GM21515 (cell line): ENCODE data around the gene POLDIP2.
"Not testable (repeated sequence)": the region's sequence is repeated elsewhere in the genome, so short reads cannot be mapped to it uniquely, and the experiment has no call there.

Source experiments
- ATAC-seq: cut with Tn5 transposase; IDR thresholded peaks from one replicate; pipeline ENCODE4 v1.9.1; 2021; ENCODE audit not compliant: unreplicated experiment

The POLDIP2 gene

GRCh38 chr17:28366605-28367004 lies 9.3 kb upstream of the POLDIP2 start:
- no peak for ATAC-seq

GRCh38 chr17:28365487-28365886 lies 8.2 kb upstream of the POLDIP2 start:
- ATAC-seq = no peak

DNA sequence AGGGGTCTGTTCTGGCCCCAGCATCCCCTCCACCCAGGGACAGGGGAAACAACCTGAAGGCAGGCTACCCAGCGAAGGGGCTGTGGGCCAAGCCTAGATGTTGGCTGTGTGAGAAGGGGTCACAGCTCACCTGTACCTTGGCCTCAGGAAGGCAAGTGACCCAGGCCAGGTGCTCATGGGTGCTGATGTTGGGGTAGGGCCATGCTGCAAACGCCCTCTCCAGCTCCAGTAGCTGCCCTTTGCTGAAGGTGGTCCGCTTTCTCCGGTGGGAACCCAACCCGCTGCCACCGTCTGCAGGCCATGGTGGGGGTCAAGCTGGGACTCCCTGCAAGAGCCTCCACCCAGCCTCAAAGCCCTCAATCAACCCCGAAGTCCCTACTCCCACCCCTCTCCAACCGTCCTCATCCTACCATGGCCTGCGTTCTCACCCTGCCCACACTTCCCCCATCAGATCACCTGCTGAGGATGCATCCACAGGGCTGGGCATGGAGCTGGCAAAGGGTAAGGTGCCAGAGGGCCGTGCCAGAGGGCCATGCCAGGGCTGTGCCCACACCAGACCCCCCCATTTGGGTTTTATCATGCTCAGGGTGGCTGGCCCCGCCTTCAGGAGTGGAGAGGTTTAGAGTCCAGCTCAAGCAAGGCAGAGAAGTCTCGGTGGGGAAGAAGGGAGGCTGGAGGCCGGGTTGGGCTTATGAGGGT lies 7.5 kb upstream of the POLDIP2 start, which contains the start of gene SEBOX:
Gene SEBOX, minus strand, starts transcription at position 535 of the 699 bp plus-strand sequence. Its CDS starts 48 bp downstream, at position 487.
- ATAC-seq = no peak

GRCh38 chr17:28363776-28364650 lies 6.7 kb upstream of the POLDIP2 start:
- no peak for ATAC-seq

GRCh38 chr17:28363186-28363585 lies 5.9 kb upstream of the POLDIP2 start:
- no peak for ATAC-seq

DNA sequence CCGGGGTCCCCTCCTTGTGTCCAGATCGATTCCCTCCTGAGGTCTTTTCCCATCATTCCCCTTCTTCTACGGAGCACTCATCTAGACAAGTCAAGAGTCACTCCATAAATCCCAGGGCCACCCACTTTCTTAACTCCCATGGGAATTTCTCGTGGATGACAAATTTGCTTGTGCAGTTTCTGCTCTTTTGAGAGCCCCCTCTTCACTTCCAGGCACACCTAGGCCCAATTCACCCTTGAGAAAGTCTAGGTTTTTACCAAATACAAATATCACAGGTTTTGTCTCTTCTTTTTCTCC lies 522 bp upstream of the POLDIP2 start:
- no peak for ATAC-seq

GRCh38 chr17:28350271-28350670 lies 7.1 kb downstream of the POLDIP2 start:
- ATAC-seq = no peak

GRCh38 chr17:28348979-28349378 lies 8.3 kb downstream of the POLDIP2 start:
- ATAC-seq = no peak

DNA sequence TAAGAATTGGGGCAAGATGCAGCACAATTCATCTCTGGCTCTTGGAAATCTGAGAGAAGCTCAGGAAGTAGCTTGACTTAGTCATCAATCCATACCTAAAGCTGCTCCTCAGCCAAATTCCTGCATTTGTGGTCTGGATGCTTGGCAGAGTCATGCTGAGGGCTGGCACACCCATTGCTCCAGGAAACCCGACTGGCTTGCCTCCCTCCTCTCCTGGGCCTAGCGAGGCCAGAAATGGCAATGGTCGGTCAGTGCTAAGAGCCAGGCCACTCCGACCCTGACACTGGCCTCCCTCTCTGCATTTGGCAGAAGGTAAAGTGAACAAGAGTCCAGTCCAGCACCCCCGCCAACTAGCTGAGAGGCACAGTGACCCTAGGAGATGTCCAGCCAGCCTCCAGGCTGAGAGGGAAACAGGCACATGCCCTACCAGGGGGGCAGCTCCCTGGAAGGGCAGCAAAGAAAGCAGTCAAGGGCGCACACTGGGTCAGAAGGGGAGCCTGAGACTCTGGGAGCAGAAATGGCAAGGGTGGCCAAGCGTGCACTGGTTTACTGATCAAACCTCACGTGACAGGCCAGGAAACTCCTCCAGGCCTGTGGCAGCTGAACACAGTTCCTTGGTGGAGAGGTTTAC lies 10.0 kb downstream of the POLDIP2 start:
- ATAC-seq = no peak

DNA sequence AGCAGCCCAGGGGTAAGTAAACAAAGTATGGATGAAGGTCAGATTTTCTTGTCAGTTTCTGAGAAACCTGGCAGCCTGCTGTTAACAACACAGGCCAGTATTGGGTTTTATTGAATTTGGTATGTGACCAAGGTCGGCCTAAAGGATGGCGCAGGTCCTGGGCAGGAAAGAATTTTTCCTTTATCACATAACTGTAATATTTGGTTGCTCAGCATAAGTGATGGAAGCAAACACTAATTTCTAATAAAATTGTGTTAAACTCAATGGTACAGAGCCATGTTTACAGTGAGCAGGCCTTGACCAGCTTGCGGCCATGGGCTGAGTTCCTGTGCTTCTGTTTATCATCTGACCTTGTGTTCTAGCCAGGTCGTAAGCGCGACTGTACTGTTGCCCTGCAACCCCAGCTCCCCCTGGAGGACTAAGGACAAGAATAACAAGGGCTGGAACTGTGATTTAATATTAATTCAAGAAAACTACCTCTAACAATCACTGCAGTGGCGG lies 10.5 kb downstream of the POLDIP2 start:
- ATAC-seq = no peak

- no peak for ATAC-seq
These were observed 11.1 kb downstream of the POLDIP2 start for GRCh38 chr17:28346199-28346580.

DNA sequence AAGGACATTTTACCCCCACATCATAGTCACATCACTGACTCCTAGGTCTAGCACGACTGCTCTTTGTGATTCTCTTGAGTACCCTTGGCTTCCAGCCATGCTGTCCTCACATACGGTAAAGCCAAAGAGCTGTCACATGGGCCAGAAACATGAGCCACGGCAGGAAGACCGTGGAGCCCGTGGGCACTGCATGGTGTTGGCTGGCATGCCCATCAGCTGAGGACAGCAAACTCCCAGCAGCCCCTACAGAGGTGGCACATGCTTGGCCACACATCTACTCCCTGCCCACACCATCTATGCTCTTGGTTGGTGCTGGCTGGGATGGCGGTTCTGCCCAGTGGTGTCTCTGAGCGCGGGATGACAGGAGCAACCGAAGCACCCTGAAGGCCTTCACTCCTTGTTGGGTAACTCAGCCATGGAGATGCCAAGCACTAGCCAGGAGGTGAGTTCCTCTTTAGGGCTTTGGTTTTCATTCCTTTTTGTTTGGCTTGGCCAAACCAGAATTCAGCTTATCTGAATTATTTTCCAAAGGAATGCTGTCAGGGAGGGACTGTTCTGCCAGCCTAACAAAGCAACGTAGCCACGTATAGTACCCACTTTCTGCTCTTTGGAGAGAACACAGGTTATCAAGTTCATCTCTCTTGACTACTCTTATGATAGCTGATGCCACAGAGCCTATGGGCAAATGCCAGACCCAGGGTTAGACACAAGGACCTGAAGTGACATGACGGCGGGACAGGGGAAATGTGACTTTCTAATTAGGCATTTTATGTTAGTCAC lies 11.7 kb downstream of the POLDIP2 start:
- no peak for ATAC-seq

DNA sequence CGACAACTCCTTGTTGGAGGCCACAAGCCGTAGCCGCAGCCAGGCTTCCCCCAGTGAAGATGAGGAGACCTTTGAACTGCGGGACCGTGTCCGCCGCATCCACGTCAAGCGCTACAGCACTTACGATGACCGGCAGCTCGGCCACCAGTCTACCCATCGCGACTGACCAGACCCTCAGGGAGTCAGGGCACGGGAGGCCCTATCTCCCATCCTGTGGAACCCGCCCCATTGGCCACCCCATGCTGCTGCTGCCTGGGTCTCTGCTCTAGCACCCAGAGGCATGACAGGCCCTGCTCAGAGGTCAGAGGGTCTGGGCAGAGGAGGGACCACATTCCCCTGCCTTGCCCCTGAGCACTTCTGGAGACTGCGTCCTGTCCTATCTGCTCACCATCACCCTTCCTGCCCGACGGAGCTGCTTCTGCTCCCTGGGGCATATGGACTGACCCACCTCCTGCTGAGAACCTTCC lies 12.9 kb downstream of the POLDIP2 start:
- ATAC-seq = no peak

- no peak for ATAC-seq
These were observed 13.3 kb downstream of the POLDIP2 start for GRCh38 chr17:28344011-28344410.

- no peak for ATAC-seq
These were observed 13.8 kb downstream of the POLDIP2 start for GRCh38 chr17:28343491-28343932.

DNA sequence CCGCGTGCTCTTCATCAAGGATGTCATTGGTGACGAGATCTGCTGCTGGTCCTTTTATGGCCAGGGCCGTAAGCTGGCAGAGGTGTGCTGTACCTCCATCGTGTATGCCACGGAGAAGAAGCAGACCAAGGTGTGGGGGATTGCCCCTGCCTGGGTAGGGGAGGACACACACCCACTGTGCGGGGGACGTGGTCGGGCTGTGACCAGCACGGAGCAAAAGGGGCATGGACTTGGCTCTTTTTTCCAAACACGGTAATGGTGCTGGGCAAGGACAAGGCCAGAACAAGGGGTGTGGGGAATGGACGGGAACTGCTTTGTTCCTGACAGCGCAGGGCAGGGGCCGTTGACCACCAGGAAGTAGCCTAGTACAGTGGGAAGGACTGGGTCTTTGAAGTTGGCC lies 15.0 kb downstream of the POLDIP2 start:
- ATAC-seq = no peak

- no peak for ATAC-seq
These were observed 15.8 kb downstream of the POLDIP2 start for GRCh38 chr17:28341516-28341915.

GRCh38 chr17:28340374-28340773 lies 17.0 kb downstream of the POLDIP2 start:
- ATAC-seq = no peak

GRCh38 chr17:28339431-28339830 lies 17.9 kb downstream of the POLDIP2 start:
- no peak for ATAC-seq

- ATAC-seq = not testable (repeated sequence)
These were observed 18.5 kb downstream of the POLDIP2 start for GRCh38 chr17:28338769-28339212.
